ENCODE results near the gene DPEP2. TPM values are rescaled to one million over a fixed set of nuclear protein-coding genes. Genes with fewer than 3 reads are reported as not detected.
"Not testable (repeated sequence)": the region's sequence is repeated elsewhere in the genome, so short reads cannot be mapped to it uniquely, and the experiment has no call there.

The DPEP2 gene
- total RNA-seq, 4 donors from 2014 or later = 0.22 to 2.5 (median 2.1) TPM

DNA sequence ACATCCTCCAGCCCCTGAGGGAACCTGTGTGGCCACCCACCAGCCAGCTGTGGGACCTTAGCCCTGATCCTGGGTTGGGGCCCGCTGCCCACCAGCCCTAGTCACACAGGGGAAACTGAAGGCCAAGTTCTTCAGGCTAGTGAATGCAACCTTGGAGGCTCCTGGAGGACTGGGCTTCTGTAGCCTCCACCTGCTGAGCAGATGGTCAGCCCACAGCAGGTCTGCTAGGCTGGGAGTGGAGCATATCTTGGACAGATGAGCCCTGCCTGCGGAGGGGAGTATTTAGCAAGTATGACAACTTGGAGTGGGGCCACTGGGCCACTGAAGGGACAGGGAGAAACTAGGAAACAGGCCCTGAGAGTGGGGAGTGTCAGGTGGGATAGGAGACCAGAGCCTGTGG, 23.1 kb downstream of the DPEP2 start:
- 80 to 100% methylated on average over 2 of the region's 2 CpGs for WGBS, 2 donors
- Histone ChIP-seq H3K4me1 (no peaks in the 10 kb centered on the region), H3K4me3 (replicated peaks in 1 of 3) (no peak overlapping the region), H3K27me3 (no peaks in the 10 kb centered on the region), H3K27ac (no peak overlapping the region), H3K9me3 (no peaks in the 10 kb centered on the region), H3K36me3 (no peaks in the 10 kb centered on the region)
- intact Hi-C loops (cut with DNase I) = no loop called here
- DNase-seq = no peak
- TF ChIP-seq, protein P1, sequence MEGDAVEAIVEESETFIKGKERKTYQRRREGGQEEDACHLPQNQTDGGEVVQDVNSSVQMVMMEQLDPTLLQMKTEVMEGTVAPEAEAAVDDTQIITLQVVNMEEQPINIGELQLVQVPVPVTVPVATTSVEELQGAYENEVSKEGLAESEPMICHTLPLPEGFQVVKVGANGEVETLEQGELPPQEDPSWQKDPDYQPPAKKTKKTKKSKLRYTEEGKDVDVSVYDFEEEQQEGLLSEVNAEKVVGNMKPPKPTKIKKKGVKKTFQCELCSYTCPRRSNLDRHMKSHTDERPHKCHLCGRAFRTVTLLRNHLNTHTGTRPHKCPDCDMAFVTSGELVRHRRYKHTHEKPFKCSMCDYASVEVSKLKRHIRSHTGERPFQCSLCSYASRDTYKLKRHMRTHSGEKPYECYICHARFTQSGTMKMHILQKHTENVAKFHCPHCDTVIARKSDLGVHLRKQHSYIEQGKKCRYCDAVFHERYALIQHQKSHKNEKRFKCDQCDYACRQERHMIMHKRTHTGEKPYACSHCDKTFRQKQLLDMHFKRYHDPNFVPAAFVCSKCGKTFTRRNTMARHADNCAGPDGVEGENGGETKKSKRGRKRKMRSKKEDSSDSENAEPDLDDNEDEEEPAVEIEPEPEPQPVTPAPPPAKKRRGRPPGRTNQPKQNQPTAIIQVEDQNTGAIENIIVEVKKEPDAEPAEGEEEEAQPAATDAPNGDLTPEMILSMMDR (IDR thresholded peaks at IDR 0.05) = no peak
- TF ChIP-seq POLR2A (IDR thresholded peaks at IDR 0.05) = no peak

DNA sequence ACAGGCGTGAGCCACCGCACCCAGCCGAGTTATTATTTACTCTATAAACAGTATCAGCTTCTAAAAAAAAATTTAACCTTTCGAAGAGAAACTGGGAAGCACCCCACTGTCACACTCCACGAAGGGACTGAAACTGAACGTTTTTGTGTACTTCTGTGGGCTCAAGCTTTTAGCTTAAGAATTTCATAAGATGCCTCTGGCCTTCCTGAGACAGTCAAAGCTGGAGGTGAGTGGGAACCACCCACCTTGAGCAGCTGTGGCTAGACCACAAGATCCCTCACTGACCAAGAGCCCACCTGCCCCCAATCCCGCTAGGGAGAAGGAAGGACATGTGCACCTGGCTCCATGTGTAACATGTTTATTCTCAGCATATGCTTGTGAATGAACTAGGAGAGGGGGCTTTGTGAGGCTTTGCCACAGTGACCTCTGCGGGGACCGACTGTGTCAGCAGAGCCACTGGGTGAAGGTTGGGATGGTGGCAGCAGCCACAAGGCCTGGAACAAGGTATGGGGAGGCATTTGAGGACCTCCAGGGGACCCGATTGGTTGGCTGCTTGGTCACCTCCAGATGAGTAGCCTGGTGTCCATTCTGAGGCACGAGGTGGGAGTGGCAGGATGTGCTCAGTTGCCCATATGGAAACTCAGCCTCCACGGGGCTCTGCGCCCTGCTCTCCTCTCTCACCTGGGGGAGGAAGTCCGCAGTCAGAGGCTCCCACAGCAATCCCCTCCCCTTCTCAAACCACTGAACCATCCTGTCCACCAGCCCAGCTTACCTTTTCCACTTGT, 23.8 kb downstream of the DPEP2 start:
- H3K4me3 ChIP-seq (replicated peaks in 1 of 3) = no peak overlapping the region
- H3K27ac ChIP-seq = no peak overlapping the region
- DNase-seq = no peak
- no peak for TF ChIP-seq POLR2A (IDR thresholded peaks at IDR 0.05)
- TF ChIP-seq, protein P1 (IDR thresholded peaks at IDR 0.05) = no peak
- no peaks in the 10 kb centered on the region for H3K36me3 ChIP-seq
- H3K4me1 ChIP-seq = no peaks in the 10 kb centered on the region
- intact Hi-C loops (cut with DNase I) = no loop called here
- no peaks in the 10 kb centered on the region for H3K9me3 ChIP-seq
- WGBS, 2 donors = 76 to 79% methylated on average over 13 to 14 of the region's 14 CpGs
- no peaks in the 10 kb centered on the region for H3K27me3 ChIP-seq

DNA sequence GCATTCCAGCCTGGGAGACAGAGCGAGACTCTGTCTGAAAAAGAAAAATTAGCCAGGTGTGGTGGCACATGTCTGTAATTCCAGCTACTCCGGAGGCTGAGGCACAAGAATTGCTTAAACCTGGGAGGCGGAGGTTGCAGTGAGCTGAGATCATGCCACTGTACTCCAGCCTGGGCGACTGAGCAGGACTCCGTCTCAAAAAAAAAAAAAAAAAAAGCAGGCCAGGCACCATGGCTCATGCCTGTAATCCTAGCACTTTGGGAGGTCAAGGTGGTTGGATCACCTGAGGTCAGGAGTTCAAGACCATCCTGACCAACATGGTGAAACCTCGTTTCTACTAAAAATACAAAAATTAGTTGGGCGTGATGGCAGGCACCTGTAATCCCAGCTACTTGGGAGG, 27.0 kb downstream of the DPEP2 start:
- DNase-seq; H3K27me3 ChIP-seq; H3K4me3 ChIP-seq (replicated peaks in 1 of 3); H3K9me3 ChIP-seq; intact Hi-C loops (cut with DNase I); H3K36me3 ChIP-seq; H3K4me1 ChIP-seq; H3K27ac ChIP-seq: not testable (repeated sequence)
- 92% methylated on average over 7 of the region's 7 CpGs for WGBS, 2 donors

DNA sequence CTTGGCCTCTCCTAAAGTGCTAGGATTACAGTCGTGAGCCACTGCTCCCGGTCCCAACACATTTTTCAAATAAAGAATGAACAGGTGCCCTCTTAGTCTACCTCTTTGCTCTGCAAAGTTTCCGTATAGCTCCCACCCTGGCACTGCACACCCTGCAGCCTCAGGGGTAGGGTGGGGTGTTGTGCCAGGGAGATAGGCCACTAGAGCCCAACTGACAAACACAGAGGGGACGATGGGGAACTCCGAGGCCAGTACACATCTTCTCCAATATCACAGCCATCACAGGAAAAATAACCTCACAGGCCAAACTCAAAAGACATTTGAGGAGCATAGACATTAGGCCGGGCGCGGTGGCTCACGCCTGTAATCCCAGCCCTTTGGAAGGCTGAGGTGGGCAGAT, 28.2 kb downstream of the DPEP2 start:
- TF ChIP-seq POLR2A (IDR thresholded peaks at IDR 0.05) = no peak
- TF ChIP-seq, protein P1 (IDR thresholded peaks at IDR 0.05) = no peak
- 94 to 95% methylated on average over 9 of the region's 9 CpGs for WGBS, 2 donors
- no peak for DNase-seq
- no peak overlapping the region for H3K27ac ChIP-seq
- no peak overlapping the region for H3K4me3 ChIP-seq (replicated peaks in 1 of 3)
- no peaks in the 10 kb centered on the region for H3K9me3 ChIP-seq
- no peaks in the 10 kb centered on the region for H3K36me3 ChIP-seq
- no peaks in the 10 kb centered on the region for H3K27me3 ChIP-seq
- intact Hi-C loops (cut with DNase I) = no loop called here
- H3K4me1 ChIP-seq = peaks cover 15% of the 10 kb centered on the region in 2 donors

DNA sequence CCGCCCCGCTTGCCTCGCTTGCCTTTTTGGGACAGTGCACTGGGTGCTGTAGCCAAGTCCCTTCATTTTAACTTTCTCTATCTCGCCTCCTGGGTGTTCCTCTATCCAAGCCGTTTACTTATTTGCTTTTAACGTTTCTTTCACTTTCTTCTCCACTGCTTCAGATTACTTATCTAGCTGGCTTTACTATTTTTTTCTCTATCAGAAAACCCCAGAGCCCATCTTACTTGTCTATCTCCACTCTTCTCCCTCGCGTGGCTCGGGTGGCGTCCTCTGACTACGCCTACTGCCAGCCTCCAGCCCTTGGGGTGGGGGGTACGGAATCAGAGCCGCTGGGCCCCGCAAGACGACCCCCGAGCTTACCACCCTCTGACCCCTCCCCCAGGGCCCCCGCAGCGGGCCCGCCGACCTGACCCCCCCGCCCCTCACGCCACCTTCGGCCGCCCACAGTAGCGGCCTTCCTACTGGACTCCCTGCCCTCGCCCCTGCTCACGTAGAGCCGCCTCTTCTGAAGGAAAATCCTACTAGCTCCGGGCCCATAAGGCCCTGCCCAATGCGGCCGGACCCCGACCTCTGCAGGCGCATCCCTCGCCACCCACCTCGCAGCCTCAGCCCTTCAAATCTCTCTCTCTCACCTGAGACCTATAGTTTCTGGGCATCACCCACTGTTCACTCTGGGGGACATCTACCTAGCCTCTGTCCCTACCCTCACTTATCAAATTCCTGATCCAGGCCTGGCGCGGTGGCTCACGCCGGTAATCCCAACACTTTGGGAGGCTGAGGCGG, 29.8 kb downstream of the DPEP2 start:
- H3K4me3 ChIP-seq (replicated peaks in 1 of 3) = peak overlapping the region in 2 of 3 donors; percentile 69 to 94
- intact Hi-C loops (cut with DNase I) = no loop called here
- H3K4me1 ChIP-seq = peaks cover 17 to 30% of the 10 kb centered on the region in 2 donors
- H3K27me3 ChIP-seq = no peaks in the 10 kb centered on the region
- H3K36me3 ChIP-seq = no peaks in the 10 kb centered on the region
- no peak for TF ChIP-seq POLR2A (IDR thresholded peaks at IDR 0.05)
- no peaks in the 10 kb centered on the region for H3K9me3 ChIP-seq
- peak overlapping the region; percentile 68 to 93 (median 92) for H3K27ac ChIP-seq
- DNase-seq = no peak
- WGBS, 2 donors = 41 to 45% methylated on average over 39 to 40 of the region's 40 CpGs

Data from thyroid gland (tissue), 4 donors.